NCI-H1694 treated with DMSO at 0.1 percent for 48 hours (cell line): ENCODE measurements around the gene ERBB4.

Experiments used
- DNase-seq: peaks from one replicate; lab custom pipeline; 2025; lab: John Stamatoyannopoulos, UW

Gene ERBB4

GRCh38 chr2:212428681-212429478 is 109.7 kb downstream of the ERBB4 start:
- DNase-seq = no peak

- DNase-seq = no peak
Measured at GRCh38 chr2:212427638-212428037, 111.0 kb downstream of the ERBB4 start.

- DNase-seq = no peak
Measured at GRCh38 chr2:212426637-212427412, 111.8 kb downstream of the ERBB4 start.

GRCh38 chr2:212424082-212424481 is 114.5 kb downstream of the ERBB4 start:
- DNase-seq = no peak

GRCh38 chr2:212423089-212423488 is 115.5 kb downstream of the ERBB4 start:
- DNase-seq = no peak

- no peak for DNase-seq
Measured at GRCh38 chr2:212421556-212422334, 116.9 kb downstream of the ERBB4 start.

- no peak for DNase-seq
Measured at GRCh38 chr2:212416086-212416485, 122.5 kb downstream of the ERBB4 start.

- no peak for DNase-seq
Measured at GRCh38 chr2:212414767-212415211, 123.8 kb downstream of the ERBB4 start.

GRCh38 chr2:212409560-212409959 is 129.0 kb downstream of the ERBB4 start:
- DNase-seq = no peak

GRCh38 chr2:212408524-212408923 is 130.1 kb downstream of the ERBB4 start:
- DNase-seq = no peak

- no peak for DNase-seq
Measured at GRCh38 chr2:212406716-212407115, 131.9 kb downstream of the ERBB4 start.

- no peak for DNase-seq
Measured at GRCh38 chr2:212402316-212402715, 136.3 kb downstream of the ERBB4 start.

GRCh38 chr2:212398316-212398715 is 140.3 kb downstream of the ERBB4 start:
- DNase-seq = no peak

- DNase-seq = no peak
Measured at GRCh38 chr2:212392544-212392943, 146.1 kb downstream of the ERBB4 start.

GRCh38 chr2:212392043-212392442 is 146.6 kb downstream of the ERBB4 start:
- DNase-seq = no peak

GRCh38 chr2:212387146-212387545 is 151.5 kb downstream of the ERBB4 start:
- no peak for DNase-seq

GRCh38 chr2:212385241-212385640 is 153.4 kb downstream of the ERBB4 start:
- no peak for DNase-seq

GRCh38 chr2:212384027-212384426 is 154.6 kb downstream of the ERBB4 start:
- DNase-seq = no peak

GRCh38 chr2:212381428-212382102 is 157.0 kb downstream of the ERBB4 start:
- no peak for DNase-seq

GRCh38 chr2:212379103-212379502 is 159.5 kb downstream of the ERBB4 start:
- DNase-seq = no peak

- DNase-seq = no peak
Measured at GRCh38 chr2:212367431-212367830, 171.2 kb downstream of the ERBB4 start.
